IPS-NIHi11 (cell line): ENCODE data around the gene KRT16.
"Not testable (repeated sequence)": the region's sequence is repeated elsewhere in the genome, so short reads cannot be mapped to it uniquely, and the experiment has no call there.

ENCODE experiments used
- DNase-seq: peaks from one replicate; pipeline ENCODE4 v3.0.0; 2012; ENCODE audit warnings: mixed read lengths, low spot score

The KRT16 gene

GRCh38 chr17:41612376-41613160 is at the start of gene KRT16:
Gene KRT16, minus strand, starts transcription at chr17:41612767. Its CDS starts 79 bp downstream, at chr17:41612688.
- DNase-seq: not testable (repeated sequence)

GRCh38 chr17:41660221-41660711 is 47.7 kb upstream of the KRT16 start:
- no peak for DNase-seq

GRCh38 chr17:41659427-41660212 is 47.1 kb upstream of the KRT16 start:
- DNase-seq: no peak

- no peak for DNase-seq
Measured at GRCh38 chr17:41658846-41659245, 46.3 kb upstream of the KRT16 start.

GRCh38 chr17:41657936-41658335 is 45.4 kb upstream of the KRT16 start:
- no peak for DNase-seq

- DNase-seq: no peak
Measured at GRCh38 chr17:41657176-41657754, 44.7 kb upstream of the KRT16 start.

GRCh38 chr17:41656249-41657023 is 43.9 kb upstream of the KRT16 start:
- DNase-seq: no peak

GRCh38 chr17:41655611-41656111 is 43.1 kb upstream of the KRT16 start:
- peak; percentile 55 for DNase-seq

- no peak for DNase-seq
Measured at GRCh38 chr17:41654678-41655607, 42.4 kb upstream of the KRT16 start.

GRCh38 chr17:41653892-41654677 is 41.5 kb upstream of the KRT16 start:
- peak; percentile 44 for DNase-seq

- DNase-seq: no peak
Measured at GRCh38 chr17:41653421-41653820, 40.9 kb upstream of the KRT16 start.

GRCh38 chr17:41652461-41652970 is 39.9 kb upstream of the KRT16 start:
- no peak for DNase-seq

GRCh38 chr17:41651625-41652460 is 39.3 kb upstream of the KRT16 start:
- no peak for DNase-seq

GRCh38 chr17:41650794-41651624 is 38.4 kb upstream of the KRT16 start:
- no peak for DNase-seq

- DNase-seq: no peak
Measured at GRCh38 chr17:41649923-41650519, 37.5 kb upstream of the KRT16 start.

- DNase-seq: peak; percentile 89
Measured at GRCh38 chr17:41648411-41649195, 36.0 kb upstream of the KRT16 start.
